Measurements from ENCODE around the gene RPAP3.
"Not testable (repeated sequence)": the region's sequence is repeated elsewhere in the genome, so short reads cannot be mapped to it uniquely, and the experiment has no call there.

RPAP3 gene

DNA sequence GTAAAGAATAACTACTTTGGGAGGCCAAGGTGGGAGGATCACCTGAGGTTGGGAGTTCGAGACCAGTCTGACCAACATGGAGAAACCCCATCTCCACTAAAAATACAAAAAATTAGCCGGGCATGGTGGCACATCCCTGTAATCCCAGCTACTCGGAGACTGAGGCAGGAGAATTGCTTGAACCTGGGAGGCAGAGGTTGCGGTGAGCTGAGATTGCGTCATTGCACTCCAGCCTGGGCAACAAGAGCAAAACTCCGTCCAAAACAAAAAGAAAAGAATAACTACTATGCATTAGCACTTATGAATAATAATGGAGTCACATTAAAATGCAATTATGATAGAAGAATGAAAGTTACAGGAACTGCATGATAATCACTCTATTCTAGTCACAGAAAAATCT is 37.9 kb downstream of the RPAP3 start:
- not testable (repeated sequence) for DNase-seq

GRCh38 chr12:47652521-47653234 is 53.2 kb downstream of the RPAP3 start:
- no peak for DNase-seq

GRCh38 chr12:47651368-47652254 is 54.2 kb downstream of the RPAP3 start:
- peak; percentile 80 for DNase-seq

GRCh38 chr12:47650469-47650868 is 55.4 kb downstream of the RPAP3 start:
- DNase-seq: no peak

DNA sequence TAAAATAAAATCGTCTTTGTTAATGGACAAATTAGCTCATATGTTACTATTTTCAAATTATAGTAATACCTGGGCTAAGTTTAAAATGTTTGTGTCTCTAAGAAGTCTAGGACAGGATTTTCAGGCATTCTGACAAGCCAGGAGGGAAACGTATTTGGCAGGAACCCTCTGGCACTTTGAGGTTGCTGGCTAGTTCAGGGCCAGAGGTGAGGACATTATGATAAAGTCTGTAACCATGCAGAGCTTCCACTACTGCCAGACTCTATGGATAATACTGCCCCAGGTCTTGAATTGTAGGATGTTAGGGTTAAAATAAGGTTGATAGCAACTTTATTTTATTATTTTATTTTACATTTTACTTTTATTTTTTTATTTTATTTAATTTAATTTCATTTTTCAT is 56.4 kb downstream of the RPAP3 start:
- no peak for DNase-seq

DNA sequence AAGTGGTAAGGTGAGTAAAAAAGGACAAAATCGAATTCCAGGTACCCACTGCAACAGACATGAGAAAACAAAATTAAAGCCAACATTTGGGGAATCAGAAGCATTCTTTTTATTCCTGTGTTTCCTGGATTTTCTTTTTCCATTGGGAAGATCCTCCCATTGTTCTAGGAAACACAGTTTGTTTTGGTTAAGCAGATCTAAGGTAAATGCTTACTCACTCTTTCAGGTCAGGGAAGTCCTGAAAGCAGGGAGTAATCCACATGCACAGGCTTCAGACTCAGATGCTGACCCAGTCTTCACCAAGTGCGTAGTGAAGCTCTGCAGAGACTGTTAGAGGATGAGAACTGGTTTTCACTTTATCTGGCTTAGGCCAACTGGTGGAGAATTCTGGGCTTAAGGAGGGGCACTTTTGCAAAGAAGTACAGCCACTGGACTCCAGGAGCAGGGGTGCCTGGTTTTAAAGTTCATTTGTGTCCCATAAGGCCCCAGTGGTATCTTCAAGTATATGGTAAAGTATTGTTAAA is 57.7 kb downstream of the RPAP3 start:
- no peak for DNase-seq

DNA sequence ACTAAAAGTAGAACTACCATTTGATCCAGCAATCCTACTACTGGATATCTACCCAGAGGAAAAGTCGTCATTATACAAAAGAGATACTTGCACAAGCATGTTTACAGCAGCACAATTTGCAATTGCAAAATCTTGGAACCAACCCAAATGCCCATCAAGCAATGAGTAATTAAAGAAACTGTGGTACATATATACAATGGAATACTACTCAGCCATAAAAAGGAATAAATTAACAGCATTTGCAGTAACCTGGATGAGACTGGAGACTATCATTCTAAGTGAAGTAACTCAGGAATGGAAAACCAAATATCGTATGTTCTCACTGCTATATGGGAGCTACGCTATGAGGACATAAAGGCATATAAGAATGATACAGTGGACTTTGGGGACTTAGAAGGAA is 63.5 kb downstream of the RPAP3 start:
- not testable (repeated sequence) for DNase-seq

GRCh38 chr12:47636908-47637780 is 68.7 kb downstream of the RPAP3 start:
- peak; percentile 47 for DNase-seq

GRCh38 chr12:47635770-47636169 is 70.1 kb downstream of the RPAP3 start:
- DNase-seq: not testable (repeated sequence)

GRCh38 chr12:47634127-47634526 is 71.7 kb downstream of the RPAP3 start:
- DNase-seq: no peak

- DNase-seq: no peak
Measured at GRCh38 chr12:47621960-47622359, 83.9 kb downstream of the RPAP3 start.

DNA sequence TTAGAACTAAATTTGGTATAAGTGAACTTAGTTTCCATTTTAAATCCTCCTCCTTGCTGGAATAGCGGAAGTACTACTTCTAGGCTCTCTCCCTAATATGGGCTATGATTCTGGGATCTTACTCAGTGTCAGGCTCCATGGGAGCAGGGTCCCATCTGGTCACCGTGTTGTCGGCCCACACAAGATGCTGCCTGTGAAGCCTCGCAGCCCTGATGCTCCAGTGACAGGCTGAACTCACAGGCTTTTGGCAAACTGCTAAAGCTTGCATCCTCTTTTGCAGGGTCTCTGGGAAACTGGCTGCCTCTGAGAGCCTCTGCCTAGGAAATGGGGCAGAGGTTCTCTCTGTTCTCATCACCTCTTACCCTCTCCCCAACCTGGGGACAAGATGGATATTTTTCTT is 88.4 kb downstream of the RPAP3 start:
- no peak for DNase-seq

- no peak for DNase-seq
Measured at GRCh38 chr12:47616440-47616839, 89.4 kb downstream of the RPAP3 start.

DNA sequence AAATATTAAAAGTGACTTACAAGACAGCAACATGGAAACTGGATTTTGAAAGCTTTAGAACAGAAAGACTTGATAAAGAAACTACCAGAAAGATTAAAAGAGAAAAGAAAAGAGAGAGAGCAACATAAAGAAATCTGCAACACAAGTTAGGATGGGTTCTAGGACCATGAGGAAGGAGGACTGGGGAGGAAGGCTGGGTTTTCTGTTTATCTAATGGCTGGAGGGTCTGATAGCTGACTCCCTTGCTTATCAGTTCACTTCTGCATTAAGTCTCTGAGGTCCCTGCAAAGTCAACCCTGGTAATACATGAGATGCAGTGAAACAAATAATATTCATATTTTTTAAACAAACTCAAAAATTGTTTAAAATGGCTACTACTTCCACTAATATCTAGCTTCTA is 90.1 kb downstream of the RPAP3 start:
- DNase-seq: no peak

GRCh38 chr12:47614521-47614920 is 91.3 kb downstream of the RPAP3 start:
- no peak for DNase-seq

DNA sequence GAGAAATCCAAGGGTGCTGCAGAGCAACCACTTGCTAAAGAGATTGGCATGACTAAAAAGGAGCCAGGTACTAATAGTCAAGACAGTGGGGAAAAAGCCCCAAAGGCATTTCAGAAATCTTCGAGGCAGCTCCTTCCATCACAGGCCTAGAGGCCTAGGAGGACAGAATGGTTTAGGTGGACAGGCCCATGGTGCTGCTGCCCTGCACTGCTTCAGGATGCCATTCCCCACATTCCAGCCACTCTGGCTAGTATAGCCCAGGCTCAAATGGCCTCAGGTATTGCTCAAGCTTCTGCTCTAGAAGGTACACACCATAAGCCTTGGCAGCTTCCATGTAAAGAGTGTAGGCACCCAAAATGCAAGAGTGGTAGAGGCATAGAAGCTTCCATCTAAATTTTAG is 92.9 kb downstream of the RPAP3 start:
- DNase-seq: no peak

GRCh38 chr12:47611906-47612305 is 93.9 kb downstream of the RPAP3 start:
- no peak for DNase-seq
